ENCODE results near the gene UGGT2.
"Not testable (repeated sequence)": the region's sequence is repeated elsewhere in the genome, so short reads cannot be mapped to it uniquely, and the experiment has no call there.

Gene UGGT2

GRCh38 chr13:95793781-95794180 is 259.4 kb downstream of the UGGT2 start:
- no peak for DNase-seq

GRCh38 chr13:95793018-95793555 is 260.1 kb downstream of the UGGT2 start:
- DNase-seq: no peak

- no peak for DNase-seq
These were observed 262.0 kb downstream of the UGGT2 start for GRCh38 chr13:95791084-95791722.

- DNase-seq: not testable (repeated sequence)
These were observed 263.9 kb downstream of the UGGT2 start for GRCh38 chr13:95789315-95789714.

GRCh38 chr13:95788100-95788463 is 265.1 kb downstream of the UGGT2 start:
- no peak for DNase-seq

- no peak for DNase-seq
These were observed 265.7 kb downstream of the UGGT2 start for GRCh38 chr13:95787356-95788099.

- DNase-seq: peak in 2 of 4 experiments; percentile 13 to 28
These were observed 268.3 kb downstream of the UGGT2 start for GRCh38 chr13:95784900-95785290.

GRCh38 chr13:95784161-95784899 is 268.9 kb downstream of the UGGT2 start:
- no peak for DNase-seq

- DNase-seq: no peak
These were observed 269.5 kb downstream of the UGGT2 start for GRCh38 chr13:95783747-95784146.

- not testable (repeated sequence) for DNase-seq
These were observed 271.3 kb downstream of the UGGT2 start for GRCh38 chr13:95781940-95782339.

GRCh38 chr13:95781016-95781415 is 272.2 kb downstream of the UGGT2 start:
- DNase-seq: no peak

GRCh38 chr13:95779522-95779921 is 273.7 kb downstream of the UGGT2 start:
- no peak for DNase-seq

- no peak for DNase-seq
These were observed 281.3 kb downstream of the UGGT2 start for GRCh38 chr13:95771905-95772304.

- DNase-seq: no peak
These were observed 289.6 kb downstream of the UGGT2 start for GRCh38 chr13:95763601-95764000.

GRCh38 chr13:95762626-95763025 is 290.6 kb downstream of the UGGT2 start:
- DNase-seq: not testable (repeated sequence)

GRCh38 chr13:95756072-95756471 is 297.1 kb downstream of the UGGT2 start:
- no peak for DNase-seq

- peak; percentile 5 to 26 (median 12) for DNase-seq
These were observed 299.1 kb downstream of the UGGT2 start for GRCh38 chr13:95754069-95754468.

GRCh38 chr13:95752677-95753076 is 300.5 kb downstream of the UGGT2 start:
- DNase-seq: no peak
